ENCODE results near the gene TMEM167B.
"Not testable (repeated sequence)": the region's sequence is repeated elsewhere in the genome, so short reads cannot be mapped to it uniquely, and the experiment has no call there.

TMEM167B gene

DNA sequence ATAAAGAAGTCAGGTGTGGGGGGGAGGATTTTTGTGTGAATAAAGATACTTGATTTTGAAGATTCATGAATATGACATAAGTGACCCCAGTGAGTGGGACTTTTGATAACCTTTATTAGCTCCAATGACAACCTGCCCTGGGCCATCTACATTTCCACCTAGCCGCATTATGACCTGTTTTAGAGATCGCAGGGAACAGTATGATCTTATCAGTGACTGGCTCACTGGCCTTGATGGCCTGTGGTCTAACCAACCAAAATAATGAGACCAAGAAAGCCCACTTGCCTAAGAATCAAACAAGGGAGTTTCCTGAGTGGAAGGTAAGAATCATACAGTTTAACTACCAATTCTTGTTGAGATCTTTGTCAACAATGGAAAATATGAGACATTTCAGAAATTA is 25.1 kb downstream of the TMEM167B start:
- DNase-seq: no peak

GRCh38 chr1:109116286-109116685 is 25.7 kb downstream of the TMEM167B start:
- no peak for DNase-seq

- DNase-seq: no peak
These were observed 27.5 kb downstream of the TMEM167B start for GRCh38 chr1:109118089-109118488.

DNA sequence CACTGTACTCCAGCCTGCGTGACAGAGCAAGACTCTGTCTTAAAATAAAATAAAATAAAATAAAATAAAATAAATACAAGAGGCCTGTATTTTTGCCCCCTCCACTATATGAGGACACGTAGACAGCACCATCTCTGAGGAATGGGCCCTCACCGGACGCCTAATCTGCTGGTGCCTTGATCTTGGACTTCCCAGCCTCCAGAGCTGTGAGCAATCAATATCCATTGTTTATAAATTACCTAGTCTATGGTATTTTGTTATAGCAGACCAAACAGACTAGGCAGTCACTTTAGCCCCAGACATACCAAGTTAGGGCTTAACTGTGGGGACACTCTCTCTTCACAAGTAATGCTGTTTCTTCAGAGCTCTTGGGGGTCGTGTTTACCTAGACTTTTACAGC is 29.8 kb downstream of the TMEM167B start:
- DNase-seq: no peak

- DNase-seq: no peak
These were observed 40.5 kb downstream of the TMEM167B start for GRCh38 chr1:109131059-109131458.

DNA sequence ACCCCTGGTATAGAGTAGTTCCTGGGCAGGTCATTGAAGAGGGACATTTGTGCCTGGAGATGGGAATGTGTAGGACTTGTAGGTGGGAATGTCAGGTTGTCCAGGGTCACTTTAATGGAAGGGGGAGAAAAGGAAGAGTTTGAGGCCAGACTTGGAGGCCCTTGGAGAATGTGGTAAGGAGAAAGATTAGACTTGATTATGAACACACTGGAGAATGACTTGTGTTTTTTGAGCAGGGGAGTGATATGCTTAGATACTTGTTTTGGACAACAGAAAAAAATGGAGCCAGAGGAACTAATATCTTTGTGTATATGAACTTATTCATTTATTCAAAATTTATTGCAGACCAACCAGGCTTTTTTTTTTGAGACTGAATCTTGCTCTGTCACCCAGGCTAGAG is 41.2 kb downstream of the TMEM167B start:
- no peak for DNase-seq

GRCh38 chr1:109133002-109133706 is 42.6 kb downstream of the TMEM167B start:
- no peak for DNase-seq

- DNase-seq: no peak
These were observed 43.3 kb downstream of the TMEM167B start for GRCh38 chr1:109133815-109134214.

DNA sequence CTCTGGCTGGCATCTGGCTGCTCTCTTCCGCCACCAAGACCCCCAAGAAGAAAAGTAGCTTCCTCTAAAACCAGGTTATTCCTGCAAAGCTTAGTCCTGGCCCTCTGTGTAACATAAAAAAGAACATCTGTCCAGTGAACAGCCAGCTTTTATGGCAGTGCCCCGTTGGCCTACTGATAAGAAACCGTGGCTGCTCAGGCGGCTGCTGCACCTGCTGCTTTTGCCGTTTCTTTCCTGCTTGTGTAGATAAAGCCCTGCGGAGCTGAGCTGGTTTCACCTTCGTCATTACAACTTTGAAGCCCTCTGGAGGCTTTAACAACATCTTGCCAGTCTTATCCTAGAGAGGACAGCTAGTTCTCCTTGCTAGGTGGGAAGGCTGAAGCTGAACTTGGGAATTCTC is 43.9 kb downstream of the TMEM167B start:
- DNase-seq: no peak

DNA sequence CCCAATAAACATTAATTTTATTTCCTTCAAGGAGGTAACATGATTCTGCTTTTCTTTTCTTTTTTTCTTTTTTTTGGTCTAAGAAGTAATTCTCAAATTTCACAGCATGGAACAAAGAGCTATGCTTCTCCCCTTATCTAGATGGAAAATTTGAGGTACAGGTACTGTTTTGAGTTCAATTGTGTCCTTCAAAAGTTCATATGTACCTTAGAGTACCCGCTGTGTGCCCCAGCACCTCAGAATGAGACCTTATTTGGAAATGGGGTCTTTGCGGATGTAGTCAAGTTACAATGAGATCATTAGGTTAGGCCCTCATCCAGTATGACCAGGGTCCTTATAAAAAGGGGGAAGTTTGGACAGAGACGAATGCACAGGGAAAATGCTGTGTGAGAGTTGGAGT is 45.4 kb downstream of the TMEM167B start:
- no peak for DNase-seq

- DNase-seq: no peak
These were observed 46.2 kb downstream of the TMEM167B start for GRCh38 chr1:109136766-109137165.

- no peak for DNase-seq
These were observed 47.4 kb downstream of the TMEM167B start for GRCh38 chr1:109137958-109138357.

- DNase-seq: no peak
These were observed 47.8 kb downstream of the TMEM167B start for GRCh38 chr1:109138358-109138757.

- no peak for DNase-seq
These were observed 49.8 kb downstream of the TMEM167B start for GRCh38 chr1:109140392-109140791.

DNA sequence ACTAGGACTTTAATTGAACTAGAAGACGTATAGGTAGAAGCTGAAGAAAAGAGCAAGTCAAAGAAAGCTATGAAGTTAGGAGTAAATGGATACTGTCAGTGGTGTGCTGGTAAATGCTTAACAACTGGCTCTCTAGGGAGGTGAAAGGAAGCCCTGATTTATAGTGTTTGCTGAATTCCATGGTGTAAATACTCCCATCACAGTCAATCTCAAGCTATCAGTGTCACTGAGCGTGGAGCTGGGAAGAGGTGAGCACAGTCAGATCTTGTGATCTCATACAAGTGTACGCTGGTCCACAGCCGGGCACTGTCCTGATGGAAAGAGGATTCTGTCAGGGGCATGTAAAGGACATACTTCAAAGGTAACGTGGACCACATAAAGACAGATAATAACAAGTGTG is 51.7 kb downstream of the TMEM167B start:
- no peak for DNase-seq

GRCh38 chr1:109142725-109143124 is 52.2 kb downstream of the TMEM167B start:
- not testable (repeated sequence) for DNase-seq

All from T-helper 9 cell (primary cell).